ENCODE results near the gene IL17RC.

Gene IL17RC

GRCh38 chr3:9944271-9944670 is 27.4 kb downstream of the IL17RC start:
- DNase-seq (ENCODE audit: low read depth in 1 of 2, low spot score in 1 of 2) = no peak
- Histone ChIP-seq H3K27me3 (ENCODE audit: insufficient read depth, poor library complexity, severe bottlenecking) (no peaks in the 10 kb centered on the region), H3K4me3 (replicated peaks; ENCODE audit: insufficient read depth, low read length) (no peak overlapping the region), H3K27ac (replicated peaks) (no peak overlapping the region)
- TF ChIP-seq CTCF (IDR thresholded peaks at IDR 0.05; ENCODE audit: insufficient read depth, low read length) = no peak

GRCh38 chr3:9945358-9945757 is 28.5 kb downstream of the IL17RC start:
- H3K4me3 ChIP-seq (replicated peaks; ENCODE audit: insufficient read depth, low read length) = no peak overlapping the region
- no peaks in the 10 kb centered on the region for H3K27me3 ChIP-seq (ENCODE audit: insufficient read depth, poor library complexity, severe bottlenecking)
- H3K27ac ChIP-seq (replicated peaks) = no peak overlapping the region

GRCh38 chr3:9946112-9947024 is 29.5 kb downstream of the IL17RC start:
- no peak for DNase-seq (ENCODE audit: low read depth in 1 of 2, low spot score in 1 of 2)
- H3K27me3 ChIP-seq (ENCODE audit: insufficient read depth, poor library complexity, severe bottlenecking) = no peaks in the 10 kb centered on the region
- H3K4me3 ChIP-seq (replicated peaks; ENCODE audit: insufficient read depth, low read length) = no peak overlapping the region
- TF ChIP-seq POLR2AphosphoS5 (IDR thresholded peaks at IDR 0.05; ENCODE audit: low read depth) = no peak
- no peak for TF ChIP-seq REST (IDR thresholded peaks at IDR 0.05; ENCODE audit: insufficient replicate concordance, low read depth)
- no peak for TF ChIP-seq SPI1 (IDR thresholded peaks at IDR 0.05; ENCODE audit: borderline replicate concordance, low read depth)
- no peak for TF ChIP-seq GABPA (IDR thresholded peaks at IDR 0.05; ENCODE audit: low read depth)
- no peak for TF ChIP-seq CTCF (IDR thresholded peaks at IDR 0.05; ENCODE audit: insufficient read depth, low read length)
- H3K27ac ChIP-seq (replicated peaks) = no peak overlapping the region

More at GRCh38 chr3:9945358-9945757, 28.5 kb downstream of the IL17RC start:
- no peak for DNase-seq (ENCODE audit: low read depth in 1 of 2, low spot score in 1 of 2)
- no peak for TF ChIP-seq SPI1 (IDR thresholded peaks at IDR 0.05; ENCODE audit: borderline replicate concordance, low read depth)
- no peak for TF ChIP-seq CTCF (IDR thresholded peaks at IDR 0.05; ENCODE audit: insufficient read depth, low read length)

GRCh38 chr3:9947025-9947995 is 30.4 kb downstream of the IL17RC start:
- no peak for TF ChIP-seq REST (IDR thresholded peaks at IDR 0.05; ENCODE audit: insufficient replicate concordance, low read depth)
- Histone ChIP-seq H3K27ac (replicated peaks) (no peak overlapping the region), H3K27me3 (ENCODE audit: insufficient read depth, poor library complexity, severe bottlenecking) (no peaks in the 10 kb centered on the region), H3K4me3 (replicated peaks; ENCODE audit: insufficient read depth, low read length) (no peak overlapping the region)
- no peak for DNase-seq (ENCODE audit: low read depth in 1 of 2, low spot score in 1 of 2)

Measured in HL-60 (cell line).